HEK293 (cell line): ENCODE measurements around the gene DTHD1.

Source experiments
- BCL11A ChIP-seq: fragments of 450-650 bp; formaldehyde crosslinking; IDR thresholded peaks from 2 replicates; pipeline ENCODE4 v1.5.1; 2016; ENCODE audit warnings: low read depth, missing biosample characterization, missing genetic modification characterization
- CTCF ChIP-seq: fragments of 450-650 bp; formaldehyde crosslinking; IDR thresholded peaks from 2 replicates; pipeline ENCODE4 v1.5.1; 2016; ENCODE audit warnings: missing biosample characterization, missing genetic modification characterization
- HOXD13 ChIP-seq: sonication (generic); formaldehyde crosslinking; IDR thresholded peaks from 2 replicates; pipeline ENCODE4 v1.8.0; 2022; ENCODE audit warnings: missing genetic modification reagents, borderline replicate concordance
- IKZF3 ChIP-seq: fragments of 450-650 bp; IDR thresholded peaks from 2 replicates; pipeline ENCODE4 v1.5.0; 2018; ENCODE audit warnings: missing biosample characterization, mild to moderate bottlenecking, missing genetic modification characterization, moderate library complexity
- MZF1 ChIP-seq: fragments of 450-650 bp; formaldehyde crosslinking; IDR thresholded peaks from 2 replicates; pipeline ENCODE4 v1.5.1; 2017; ENCODE audit warnings: missing biosample characterization, missing genetic modification characterization, borderline replicate concordance
- ZFHX2 ChIP-seq: fragments of 450-650 bp; formaldehyde crosslinking; conservative IDR thresholded peaks from 2 replicates; pipeline ENCODE4 v1.5.1; 2016; ENCODE audit warnings: missing biosample characterization, missing genetic modification characterization
- ZNF274 ChIP-seq, 2 experiments: fragments of 200-500 bp in 1 of 2; fragments of 450-650 bp in 1 of 2; sonication (Bioruptor generic) in 1 of 2; formaldehyde crosslinking in 1 of 2; IDR thresholded peaks; 2 replicates each; pipeline versions ENCODE4 v1.5.1 to v1.6.1; 2014 to 2016; ENCODE audit warnings: borderline replicate concordance in 1 of 2, inconsistent platforms in 1 of 2, low read length in 1 of 2, missing biosample characterization in 1 of 2, missing genetic modification characterization in 1 of 2

GRCh38 chr4:36277533-36277932 is 3.9 kb upstream of the DTHD1 start:
- TF ChIP-seq ZFHX2 (tag by site-specific recombination) (no peak), CTCF (no peak), ZNF274 (IDR thresholded peaks at IDR 0.05; ENCODE audit: low read length) (no peak), ZNF274 (tag by site-specific recombination; IDR thresholded peaks at IDR 0.05; ENCODE audit: borderline replicate concordance) (no peak), IKZF3 (tag by site-specific recombination) (no peak), HOXD13 (CRISPR knock-in tag) (no peak), MZF1 (no peak), BCL11A (tag by site-specific recombination) (no peak)
